ENCODE measurements around the gene SERPINB6.
"Not testable (repeated sequence)": the region's sequence is repeated elsewhere in the genome, so short reads cannot be mapped to it uniquely, and the experiment has no call there.

Gene SERPINB6

DNA sequence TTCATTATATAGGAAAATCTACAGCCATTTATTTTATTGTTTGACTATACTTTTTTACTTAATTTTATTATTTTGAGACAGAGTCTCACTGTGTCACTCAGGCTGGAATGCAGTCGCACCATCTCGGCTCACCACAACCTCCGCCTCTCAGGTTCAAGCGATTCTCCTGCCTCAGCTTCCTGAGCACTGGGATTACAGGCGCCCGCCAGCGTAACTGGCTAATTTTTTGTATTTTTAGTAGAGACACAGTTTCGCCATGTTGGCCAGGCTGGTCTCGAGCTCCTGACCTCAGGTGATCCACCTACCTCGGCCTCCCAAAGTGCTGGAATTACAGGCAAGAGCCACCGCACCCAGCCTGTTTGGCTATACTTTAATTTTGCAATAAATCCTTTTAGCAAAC, 38.5 kb downstream of the SERPINB6 start:
- DNase-seq, result not testable (repeated sequence)

DNA sequence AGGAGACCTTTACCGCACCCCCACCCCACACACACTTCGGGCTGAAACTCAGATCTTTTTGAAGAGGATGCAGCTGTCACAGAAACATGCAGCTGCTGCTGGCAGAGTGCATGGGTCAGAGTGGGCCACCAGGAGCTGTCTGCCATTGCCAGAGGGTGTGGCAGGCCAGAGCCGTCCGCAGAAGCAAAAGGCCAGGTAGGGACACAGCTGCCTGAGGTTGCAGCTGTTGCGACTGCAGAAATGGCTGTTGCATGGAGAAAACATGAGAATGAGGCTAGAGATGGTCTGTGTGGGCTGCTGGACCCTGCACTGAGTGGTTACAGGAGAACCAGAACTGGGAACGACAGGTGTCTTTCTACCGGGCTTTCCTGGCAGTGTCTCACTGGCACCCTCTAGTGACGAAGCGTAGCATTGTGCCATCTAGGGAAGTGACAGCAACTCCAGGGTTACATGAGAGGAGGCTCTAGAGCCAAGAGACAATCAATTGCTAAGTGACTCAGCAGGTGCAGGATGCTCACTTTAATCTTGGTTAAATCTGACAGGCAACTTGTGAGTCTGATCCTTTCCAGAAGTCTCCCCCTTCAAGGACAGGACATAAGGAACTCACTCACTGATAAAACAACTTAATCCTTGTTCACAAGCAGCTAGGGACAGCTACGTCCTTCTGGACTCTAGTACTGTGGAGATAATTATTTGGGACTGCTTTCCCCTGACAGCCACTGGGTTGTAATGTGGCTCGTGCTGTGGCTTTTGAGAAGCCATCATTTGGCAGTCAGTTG, 39.2 kb downstream of the SERPINB6 start:
- peak; percentile 61 for DNase-seq

DNA sequence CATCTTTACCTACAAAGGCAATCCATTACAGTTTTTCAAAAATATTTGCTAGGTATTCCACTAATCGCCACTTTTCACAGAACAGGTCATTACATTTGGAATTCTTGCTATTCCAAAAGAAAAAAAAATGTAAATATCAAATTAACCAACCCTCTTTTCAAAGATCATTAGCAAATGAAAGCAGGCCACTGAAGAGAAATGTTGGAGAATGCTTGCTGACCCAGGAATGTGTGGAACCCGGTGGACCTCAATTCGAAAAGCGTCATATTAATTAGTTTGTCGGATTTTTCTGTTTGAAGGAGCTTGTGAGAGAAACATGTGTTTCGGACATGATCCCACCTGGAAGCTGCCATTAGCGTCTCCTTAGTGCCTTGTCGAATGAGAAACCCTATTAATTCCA, 40.3 kb downstream of the SERPINB6 start:
- no peak for DNase-seq

DNA sequence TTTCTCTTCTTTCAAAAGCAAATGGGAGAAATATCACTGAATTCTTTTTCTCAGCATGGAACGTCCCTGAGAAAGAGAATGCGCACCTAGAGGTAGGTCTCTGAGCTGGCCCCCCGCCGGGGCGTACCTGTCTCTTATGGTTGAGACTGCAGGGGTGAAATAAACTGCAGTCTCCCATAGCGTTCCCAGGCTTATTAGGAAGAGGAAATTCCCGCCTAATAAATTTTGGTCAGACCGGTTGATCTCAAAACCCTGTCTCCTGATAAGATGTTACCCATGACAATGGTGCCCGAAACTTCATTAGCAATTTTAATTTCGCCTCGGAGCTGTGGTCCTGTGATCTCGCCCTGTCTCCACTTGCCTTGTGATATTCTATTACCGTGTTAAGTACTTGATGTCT, 43.4 kb downstream of the SERPINB6 start:
- DNase-seq, result not testable (repeated sequence)

DNA sequence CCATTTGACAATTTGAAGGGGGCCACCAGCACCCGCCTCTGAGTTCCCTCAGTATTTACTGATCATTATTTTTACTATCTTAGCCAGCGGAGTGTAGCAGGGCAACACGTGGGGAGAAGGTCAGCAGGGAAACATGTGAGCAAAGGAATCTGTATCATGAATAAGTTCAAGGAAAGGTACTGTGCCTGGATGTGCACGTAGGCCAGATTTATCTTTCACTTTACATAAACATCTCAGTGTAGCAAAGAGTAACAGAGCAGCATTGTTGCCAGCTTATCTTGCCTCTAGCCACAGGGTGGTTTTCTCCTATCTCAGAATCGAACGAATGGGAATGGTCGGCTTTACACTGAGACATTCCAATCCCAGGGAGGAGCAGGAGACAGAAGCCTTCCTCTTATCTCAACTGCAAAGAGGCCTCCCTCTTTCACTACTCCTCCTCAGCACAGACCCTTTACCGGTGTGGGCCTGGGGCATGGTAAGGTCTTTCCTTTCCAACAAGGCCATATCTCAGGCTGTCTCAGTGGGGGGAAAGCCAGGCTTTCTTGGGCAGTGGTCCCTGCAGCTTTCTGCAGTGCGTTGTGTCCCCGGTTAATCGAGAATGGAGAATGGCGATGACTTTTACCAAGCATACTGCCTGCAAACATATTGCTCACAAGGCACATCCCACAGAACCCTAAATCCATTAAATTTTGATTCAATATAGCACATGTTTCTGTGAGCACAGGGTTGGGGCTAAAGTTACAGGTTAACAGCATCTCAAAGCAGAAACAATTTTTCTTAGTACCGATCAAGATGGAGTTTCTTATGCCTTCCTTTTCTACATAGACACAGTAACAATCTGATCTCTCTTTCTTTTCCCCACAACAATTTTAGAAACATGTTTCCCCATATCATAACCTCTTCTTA, 45.3 kb downstream of the SERPINB6 start:
- DNase-seq, result not testable (repeated sequence)

DNA sequence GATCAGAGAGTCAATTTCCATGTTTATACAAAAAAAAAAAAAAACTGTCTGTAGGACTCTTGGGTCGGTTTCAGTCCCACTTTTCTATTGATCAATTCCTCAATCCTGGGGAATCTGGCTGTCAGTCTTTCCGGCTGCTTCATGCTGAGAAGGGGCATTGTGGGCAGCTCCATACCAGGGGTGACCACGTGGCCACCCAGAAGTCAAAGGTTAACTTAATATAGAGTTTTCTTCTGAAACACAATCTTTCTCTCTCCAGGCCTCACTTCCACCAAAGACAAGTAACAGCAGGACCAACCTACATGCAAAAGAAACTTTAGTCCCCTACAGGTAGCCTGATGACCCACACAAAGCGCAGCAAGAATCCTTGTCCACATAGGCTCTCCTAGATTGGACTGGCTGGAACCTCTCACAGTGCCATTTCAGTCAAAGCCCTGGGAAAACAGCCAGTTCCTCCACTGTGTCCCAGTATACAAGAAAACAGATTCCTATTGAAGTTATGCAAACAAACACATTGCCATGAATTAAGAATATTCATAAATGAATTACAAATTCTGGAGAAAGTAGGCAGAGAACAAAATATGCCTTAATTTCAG, 49.7 kb downstream of the SERPINB6 start:
- DNase-seq, result no peak

DNA sequence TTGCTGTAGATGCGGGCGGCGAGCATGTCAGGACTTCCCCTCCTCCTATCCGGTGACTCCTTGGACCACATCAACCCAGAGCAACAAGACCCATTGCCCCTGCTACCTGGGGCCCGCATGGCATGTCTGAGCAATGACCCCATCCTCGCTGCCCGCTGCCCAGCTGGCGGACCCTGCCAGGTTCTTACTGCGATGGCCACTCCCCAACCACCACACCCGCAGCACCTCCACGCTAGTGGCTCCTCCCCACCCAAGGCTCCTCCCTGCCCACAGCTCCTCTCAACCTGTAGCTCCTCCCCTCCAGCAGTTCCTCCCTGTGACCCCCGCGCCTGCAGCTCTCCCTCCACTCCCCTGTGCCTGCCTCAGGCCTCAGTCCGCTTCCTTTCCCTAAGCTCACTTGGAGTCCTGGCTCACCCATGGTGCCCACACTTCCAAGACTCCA, 50.7 kb downstream of the SERPINB6 start:
- no peak for DNase-seq

DNA sequence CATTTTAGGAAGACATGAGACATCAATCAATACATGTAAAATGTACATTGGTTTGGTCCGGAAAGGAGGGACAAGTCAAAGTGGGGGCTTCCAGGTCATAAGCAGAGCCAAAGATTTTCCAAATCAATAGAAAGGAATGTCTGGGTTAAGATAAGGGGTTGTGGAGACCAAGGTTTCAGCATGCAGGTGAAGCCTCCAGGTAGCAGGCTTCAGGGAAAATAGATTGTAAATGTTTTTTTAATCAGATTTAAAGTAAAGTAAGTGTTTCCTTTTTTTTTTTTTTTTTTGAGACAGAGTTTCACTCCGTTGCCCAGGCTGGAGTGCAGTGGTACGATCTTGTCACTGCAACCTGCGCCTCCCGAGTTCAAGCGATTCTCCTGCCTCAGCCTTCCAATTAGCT, 51.5 kb downstream of the SERPINB6 start:
- DNase-seq, result no peak

DNA sequence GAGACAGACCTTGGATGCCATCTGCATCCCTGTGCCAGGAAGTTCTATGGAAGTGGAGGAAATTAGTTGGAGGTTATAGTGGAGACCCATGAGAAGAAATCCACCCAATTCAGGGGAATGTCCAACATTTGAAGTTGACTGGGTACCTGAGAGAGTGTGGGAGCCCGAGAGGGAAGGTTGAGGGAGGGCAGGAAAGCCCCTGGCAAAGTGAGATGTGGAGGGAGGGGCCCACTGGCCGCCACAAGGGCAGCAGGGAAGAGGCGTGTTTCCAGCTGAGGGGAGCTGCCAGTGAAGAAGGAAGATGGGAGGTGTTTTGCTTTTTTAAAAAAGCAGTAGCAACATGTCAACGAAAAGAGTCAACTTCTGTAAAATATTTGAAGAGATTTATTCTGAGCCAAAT, 52.0 kb downstream of the SERPINB6 start:
- no peak for DNase-seq

DNA sequence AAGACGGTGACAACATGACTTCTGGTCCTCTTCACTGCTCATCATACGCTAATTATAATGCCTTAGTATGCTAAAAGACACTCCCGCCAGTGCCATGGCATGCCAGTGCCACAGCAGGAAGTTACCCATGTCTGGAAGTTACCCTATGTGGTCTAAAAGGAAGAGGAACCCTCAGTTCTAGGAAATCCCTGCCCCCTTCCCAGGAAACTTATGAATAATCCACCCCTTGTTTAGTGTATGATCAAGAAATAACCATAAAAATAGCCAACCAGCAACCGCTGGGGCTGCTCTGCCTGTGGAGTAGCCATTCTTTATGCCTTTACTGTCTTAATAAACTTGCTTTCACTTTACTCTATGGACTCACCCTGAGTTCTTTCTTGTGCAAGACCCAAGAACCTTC, 52.4 kb downstream of the SERPINB6 start:
- no peak for DNase-seq

DNA sequence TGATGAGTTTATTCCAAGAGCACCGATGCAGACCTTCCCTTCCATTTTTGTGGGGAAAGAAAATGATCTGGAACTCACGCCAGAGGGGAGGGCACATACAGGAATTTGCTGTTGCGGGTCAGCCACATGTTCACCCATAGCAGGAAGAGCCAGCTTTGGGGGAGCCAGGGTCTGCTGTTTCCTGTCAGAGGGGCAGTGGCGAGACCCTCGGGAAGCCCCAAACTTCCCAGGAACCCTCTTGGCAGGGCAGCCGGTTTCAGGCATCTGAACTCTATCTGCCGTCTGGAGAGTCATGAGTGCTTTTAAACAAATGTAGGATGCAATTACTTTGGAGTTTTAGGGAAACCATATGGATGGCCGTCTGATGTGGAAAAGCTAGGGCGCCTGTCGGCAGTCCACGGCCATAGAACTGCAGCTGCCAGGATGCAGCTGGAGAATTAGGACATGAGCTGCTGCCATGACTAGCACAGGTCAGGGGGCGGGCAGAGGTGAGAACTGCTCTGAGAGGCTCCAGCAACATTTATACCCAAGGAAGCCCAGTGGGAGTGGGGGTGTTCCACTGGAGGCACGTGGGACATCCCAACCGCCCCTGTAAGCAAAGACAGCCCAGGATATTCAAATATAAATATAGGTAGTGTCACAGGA, 53.4 kb downstream of the SERPINB6 start:
- DNase-seq, result no peak

DNA sequence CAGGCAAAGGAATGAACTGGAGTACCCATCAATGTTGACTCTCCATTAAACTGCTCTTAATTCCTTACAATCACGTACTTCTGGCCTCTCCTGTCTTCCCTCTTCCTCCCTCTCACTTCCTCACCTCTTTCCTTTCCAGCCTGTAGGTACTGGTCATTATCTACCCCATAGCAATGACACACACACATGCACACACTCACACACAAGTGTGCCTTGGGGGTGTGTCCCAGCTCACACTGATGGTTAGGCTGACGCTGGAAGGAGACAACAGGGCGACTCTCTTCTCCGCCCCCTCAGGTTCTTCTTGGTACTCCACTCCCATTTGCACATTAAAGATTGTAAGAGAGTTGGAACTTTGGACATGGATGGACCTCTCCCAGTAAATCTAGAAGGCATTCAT, 54.3 kb downstream of the SERPINB6 start:
- no peak for DNase-seq

DNA sequence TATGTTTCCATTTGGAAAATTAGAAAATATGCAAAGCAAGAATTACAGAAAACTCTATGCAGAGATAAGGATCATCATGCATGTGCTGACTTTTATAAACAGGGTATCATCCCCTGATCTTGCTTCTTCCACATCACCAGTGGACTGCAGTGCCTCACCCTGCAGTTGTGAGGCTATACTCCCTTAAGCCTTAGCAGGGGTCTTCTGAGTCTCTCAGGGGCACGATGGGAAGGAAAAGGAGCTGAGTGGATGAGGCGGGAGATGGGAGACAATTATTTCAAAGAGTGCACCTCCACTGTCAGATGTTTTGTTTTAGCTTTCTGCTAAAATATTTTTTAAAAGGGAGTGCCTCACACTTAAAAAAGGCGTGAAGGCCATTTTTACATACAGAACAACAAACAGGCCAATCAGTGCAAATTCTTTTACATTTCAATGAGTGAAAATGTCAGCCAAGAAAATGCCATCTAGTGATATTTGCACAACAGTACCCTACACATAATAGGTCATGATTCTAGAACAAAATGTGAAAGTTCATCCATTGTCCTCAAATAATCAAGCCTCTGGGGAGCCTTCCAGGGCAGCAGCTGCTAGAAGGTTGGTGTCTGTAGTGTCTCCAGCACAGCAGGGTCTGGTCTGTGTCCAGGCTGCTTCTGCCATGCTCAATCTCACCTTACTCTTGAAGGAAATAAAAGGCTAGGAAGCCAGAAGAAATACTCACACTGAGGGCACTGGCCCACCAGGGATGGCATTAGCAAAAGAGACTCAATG, 55.0 kb downstream of the SERPINB6 start:
- DNase-seq, result no peak

DNA sequence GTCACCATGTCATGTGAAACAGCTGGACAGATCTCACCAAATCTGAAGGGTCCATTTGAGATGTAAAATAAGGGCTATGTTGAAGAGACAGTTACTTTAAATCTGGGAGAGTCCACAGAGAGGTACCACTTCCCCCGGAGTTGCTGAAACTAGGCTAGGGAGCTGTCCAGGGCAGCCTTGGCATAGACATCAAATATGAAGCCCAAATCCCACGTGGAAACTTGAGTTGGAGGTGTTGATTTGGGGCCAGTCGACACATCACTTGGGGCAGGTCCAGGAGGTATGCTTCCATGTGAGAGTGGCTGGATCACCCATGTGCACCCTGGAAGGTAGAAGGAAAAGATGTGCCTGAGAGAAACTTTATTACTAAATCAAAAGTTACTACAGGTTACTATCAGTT, 56.2 kb downstream of the SERPINB6 start:
- DNase-seq, result no peak

DNA sequence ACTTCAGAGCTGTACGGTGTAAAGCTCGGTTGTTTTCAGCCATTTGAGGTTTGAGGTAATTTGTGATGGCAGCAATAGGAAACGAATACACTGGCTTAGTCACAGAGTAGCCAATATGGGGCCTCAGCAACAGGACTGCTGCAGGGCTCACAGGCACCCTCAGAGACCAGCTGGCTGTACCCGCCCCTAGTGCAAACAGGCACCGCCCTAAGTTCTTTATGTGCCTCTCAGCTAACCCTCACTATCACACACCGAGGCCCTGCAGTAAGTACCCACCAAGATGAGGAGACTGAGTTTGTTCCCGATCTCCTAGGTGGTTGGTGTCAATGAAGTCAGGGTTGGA, 57.1 kb downstream of the SERPINB6 start:
- DNase-seq, result no peak

DNA sequence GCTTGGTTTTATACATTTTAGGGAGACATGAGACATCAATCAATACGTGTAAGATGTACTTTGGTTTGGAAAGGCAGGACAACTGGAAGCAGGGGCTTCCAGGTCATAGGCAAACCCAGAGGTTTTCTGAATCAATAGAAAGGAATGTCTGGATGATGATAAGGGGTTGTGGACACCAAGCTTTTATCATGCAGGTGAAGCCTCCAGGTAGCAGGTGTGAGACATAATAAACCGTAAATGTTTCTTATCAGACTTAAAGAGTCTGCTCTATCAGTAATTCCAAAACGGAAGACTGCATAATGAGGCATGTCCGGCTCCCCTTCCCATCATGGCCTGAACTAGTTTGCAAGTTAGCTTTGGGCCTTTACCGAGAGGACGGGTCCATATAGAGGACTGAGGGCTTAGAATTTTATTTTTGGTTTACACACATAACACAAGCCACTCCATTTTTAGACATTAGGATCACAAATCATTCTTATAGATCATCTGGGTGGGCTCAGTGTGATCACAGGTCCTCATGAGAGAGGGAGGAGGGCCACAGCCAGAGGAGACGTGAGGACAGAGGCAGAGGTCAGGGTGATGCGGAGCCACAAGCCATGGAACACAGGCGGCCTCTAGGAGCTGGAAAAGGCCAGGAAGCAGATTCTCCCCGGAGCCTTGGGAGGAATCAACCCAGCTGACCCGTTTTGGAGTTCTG, 57.6 kb downstream of the SERPINB6 start:
- DNase-seq, result no peak

DNA sequence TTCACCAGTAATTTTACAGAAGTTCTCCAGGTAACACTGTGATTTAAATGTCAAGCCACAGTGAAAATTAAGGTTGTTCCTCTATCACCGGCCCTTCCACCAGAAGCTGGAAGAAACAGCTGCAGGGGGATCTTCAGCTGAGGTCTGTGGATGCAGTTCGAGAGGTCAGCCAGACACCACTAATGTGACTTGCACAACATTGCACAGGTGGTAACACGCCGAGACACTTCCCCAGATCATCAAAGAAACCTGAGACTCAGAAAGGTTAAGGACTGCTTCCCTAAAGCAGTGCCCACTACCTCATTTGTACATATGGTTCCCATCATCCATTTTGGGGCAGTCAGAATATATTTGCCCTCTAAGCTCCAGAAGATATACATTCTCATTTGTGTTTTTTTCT, 60.2 kb downstream of the SERPINB6 start:
- no peak for DNase-seq

DNA sequence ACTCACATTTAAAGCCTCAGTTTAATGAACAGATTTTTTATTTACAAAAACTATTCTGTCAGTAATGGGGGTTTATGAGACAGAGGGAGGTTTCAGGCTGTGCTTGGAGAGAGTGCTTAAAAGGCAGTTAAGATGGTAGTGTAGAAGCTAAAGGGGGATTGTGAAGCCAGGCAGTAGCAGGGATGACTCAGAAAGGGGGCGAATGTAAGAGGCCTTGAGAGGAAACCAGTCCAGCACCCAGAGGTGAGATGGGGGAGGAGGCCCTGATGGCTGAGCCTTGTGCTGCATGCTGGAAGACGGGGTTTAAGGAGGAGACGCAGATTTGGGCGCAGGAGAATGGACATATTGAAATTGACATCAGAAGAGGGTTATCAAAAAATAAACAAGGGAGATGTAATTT, 61.6 kb downstream of the SERPINB6 start:
- peak; percentile 35 for DNase-seq

DNA sequence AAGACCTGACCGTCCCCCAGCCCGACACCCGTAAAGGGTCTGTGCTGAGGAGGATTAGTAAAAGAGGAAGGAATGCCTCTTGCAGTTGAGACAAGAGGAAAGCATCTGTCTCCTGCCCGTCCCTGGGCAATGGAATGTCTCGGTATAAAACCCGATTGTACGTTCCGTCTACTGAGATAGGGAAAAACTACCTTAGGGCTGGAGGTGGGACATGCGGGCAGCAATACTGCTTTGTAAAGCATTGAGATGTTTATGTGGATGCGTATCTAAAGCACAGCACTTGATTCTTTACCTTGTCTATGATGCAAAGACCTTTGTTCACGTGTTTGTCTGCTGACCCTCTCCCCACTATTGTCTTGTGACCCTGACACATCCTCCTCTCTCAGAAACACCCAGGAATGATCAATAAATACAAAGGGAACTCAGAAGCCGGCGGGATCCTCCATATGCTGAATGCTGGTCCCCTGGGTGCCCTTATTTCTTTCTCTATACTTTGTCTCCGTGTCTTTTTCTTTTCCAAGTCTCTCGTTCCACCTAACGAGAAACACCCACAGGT, 62.2 kb downstream of the SERPINB6 start:
- DNase-seq, result not testable (repeated sequence)

DNA sequence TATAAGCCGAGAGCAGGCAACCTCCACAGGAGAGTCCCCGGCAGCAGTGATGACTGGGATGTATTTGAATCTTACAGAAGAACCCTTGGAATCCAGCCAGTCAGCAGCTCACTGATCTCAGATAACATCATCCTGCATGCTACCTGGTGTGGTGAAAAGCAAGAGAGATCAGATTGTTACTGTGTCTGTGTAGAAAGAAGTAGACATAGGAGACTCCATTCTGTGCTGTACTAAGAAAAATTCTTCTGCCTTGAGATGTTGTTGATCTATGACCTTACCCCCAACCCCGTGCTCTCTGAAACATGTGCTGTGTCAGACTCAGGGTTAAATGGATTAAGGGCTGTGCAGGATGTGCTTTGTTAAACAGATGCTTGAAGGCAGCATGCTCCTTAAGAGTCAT, 62.9 kb downstream of the SERPINB6 start:
- DNase-seq, result peak; percentile 36

DNA sequence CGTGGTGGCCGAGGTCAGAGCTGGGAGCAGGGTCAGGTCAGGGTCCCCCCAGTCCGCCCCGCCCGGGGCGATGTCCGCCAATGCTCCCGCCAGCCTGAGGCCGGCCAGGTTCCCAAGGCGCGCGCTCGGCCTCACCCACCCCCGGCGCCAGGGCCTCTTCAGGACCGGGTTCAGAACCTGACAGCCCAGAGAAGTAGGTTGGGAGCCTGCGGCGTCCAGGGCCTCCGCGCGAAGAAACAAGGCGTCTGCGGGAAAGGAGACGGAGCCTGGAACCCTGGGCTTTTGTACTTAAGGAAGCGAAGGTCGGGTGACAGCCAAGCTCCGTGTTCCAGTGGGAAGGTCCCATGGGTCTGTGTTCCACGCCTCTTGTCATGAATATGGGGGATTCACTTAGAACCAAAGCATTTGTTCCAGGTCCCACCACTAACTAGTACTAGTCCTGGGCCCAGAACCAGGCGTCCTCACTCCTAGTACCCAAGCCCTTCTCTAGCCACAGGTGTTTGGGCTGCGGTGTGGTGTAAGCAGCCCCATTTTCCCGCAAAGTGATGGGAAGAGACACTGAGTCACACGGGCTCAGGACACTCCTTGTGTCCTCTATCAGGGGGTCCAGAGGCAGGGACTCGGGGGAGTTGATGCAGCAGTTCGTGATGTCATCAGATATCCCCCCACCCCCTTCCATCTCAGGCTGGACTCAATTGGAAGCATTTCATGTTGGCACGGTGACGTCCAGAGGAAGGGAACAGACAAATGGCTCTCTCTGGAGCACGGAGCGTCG, 67.8 kb downstream of the SERPINB6 start:
- not testable (repeated sequence) for DNase-seq
